G401.6 (cell line): Measurements from ENCODE around the gene MAP3K15.
A peak's percentile ranks its signal among the peaks of the same experiment; 100 is the strongest.

ENCODE experiments used
- FAIRE-seq: peaks from 2 replicates; lab custom pipeline; 2012; peaks lifted over from hg19 to GRCh38; lab: Jason Lieb, UNC

Gene MAP3K15

GRCh38 chrX:19343535-19344408, 171.5 kb downstream of the MAP3K15 start, which contains the start of gene PDHA1:
Gene PDHA1, plus strand, starts transcription at chrX:19343927. Its CDS starts 111 bp downstream, at chrX:19344038.
- peak; percentile 98 for FAIRE-seq

DNA sequence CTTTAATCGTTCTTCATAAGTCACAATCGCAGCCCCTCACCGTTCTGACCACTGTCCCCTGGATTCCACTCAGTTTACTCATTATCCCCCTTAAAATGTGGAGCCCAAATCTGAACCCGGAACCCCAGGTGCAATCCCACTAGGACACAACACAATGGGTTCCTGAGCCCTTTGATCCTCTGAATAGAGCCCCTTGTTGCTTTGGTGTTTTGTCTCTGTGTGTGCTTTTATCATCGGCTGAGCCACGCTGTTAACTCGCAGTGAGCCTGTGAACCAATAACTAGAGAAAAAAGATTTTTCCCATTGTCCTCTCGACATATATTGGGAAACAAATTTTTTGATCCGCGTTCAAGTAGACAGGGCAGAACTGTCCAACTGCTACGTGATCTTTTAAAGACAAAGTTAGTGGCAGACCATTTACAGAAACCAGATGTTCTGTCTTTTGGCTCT, 172.2 kb downstream of the MAP3K15 start:
- no peak for FAIRE-seq

DNA sequence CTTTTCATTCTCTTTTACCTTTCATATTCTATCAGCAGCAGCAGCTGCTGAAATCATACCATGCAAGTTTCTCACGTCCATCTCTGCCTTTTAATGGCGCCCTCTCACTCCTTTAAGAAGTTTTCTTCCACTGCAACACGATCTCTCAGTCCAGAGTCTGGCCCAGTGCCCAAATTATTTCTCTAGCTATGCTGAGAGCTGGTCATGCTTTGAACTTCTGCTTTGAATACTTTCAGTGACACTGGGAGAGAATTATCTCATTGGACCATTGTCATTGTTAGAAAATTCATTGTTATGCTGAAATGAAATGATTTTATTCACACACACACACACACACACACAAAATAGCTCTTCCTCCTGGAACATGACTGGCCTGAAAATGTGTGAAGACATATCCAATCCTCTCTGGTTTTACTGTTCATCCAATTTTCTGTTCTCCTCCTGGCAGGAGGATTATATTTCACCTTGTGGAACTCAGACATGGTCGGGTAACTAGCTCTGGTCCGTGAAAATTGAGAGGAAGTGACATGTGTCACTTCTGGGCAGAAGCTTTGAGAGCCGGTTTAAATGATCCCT, 172.9 kb downstream of the MAP3K15 start:
- FAIRE-seq, result no peak

GRCh38 chrX:19334945-19335626, 180.2 kb downstream of the MAP3K15 start:
- FAIRE-seq, result peak; percentile 95

GRCh38 chrX:19332983-19333382, 182.3 kb downstream of the MAP3K15 start:
- FAIRE-seq, result no peak

GRCh38 chrX:19331831-19332230, 183.5 kb downstream of the MAP3K15 start:
- no peak for FAIRE-seq

DNA sequence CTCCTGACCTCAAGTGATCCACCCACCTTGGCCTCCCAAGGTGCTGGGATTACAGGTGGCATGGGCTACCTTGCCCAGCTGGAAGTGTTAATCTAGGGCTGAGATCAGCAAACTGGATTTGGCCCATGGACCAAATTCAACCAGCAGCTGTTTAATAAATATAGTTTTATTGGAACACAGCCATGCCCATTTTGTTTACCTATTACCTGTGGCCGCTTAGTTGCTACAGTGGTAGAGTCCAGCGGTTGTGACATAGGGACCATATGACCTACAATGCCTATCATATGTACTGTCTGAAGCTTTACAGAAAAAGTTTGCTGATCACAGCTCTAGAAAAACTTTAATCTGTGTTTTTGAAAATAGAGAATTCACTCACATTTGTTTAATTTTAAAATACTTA, 188.7 kb downstream of the MAP3K15 start:
- FAIRE-seq, result no peak
